NCI-H526 treated with DMSO at 0.1 percent for 48 hours (cell line): ENCODE results near the gene RASSF7.

Experiments
- DNase-seq: peaks from one replicate; lab custom pipeline; 2025; lab: John Stamatoyannopoulos, UW

The RASSF7 gene

DNA sequence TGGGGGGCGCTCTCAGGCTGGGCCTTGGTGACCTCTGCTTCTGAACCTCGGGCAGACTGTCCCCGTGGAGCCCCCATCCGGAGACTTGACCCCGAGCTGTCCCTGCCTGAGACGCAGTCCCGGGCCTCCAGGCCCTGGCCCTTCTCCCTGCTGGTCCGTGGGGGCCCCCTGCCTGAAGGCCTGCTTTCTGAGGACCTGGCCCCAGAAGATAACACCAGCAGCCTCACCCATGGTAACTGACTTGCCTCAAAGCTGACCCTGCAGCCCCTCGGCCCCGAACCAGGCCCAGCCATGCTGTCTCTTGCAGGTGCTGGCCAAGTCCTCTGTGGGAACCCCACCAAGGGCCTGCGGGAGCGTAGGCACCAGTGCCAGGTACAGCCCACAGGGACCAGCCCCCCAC, 9.2 kb upstream of the RASSF7 start:
- no peak for DNase-seq

GRCh38 chr11:553083-553987, 7.4 kb upstream of the RASSF7 start:
- no peak for DNase-seq

GRCh38 chr11:553988-554340, 6.8 kb upstream of the RASSF7 start:
- DNase-seq = no peak

- DNase-seq = peak; percentile 70
Measured at GRCh38 chr11:554428-555226, 6.1 kb upstream of the RASSF7 start.

- DNase-seq = no peak
Measured at GRCh38 chr11:555227-555779, 5.5 kb upstream of the RASSF7 start.

DNA sequence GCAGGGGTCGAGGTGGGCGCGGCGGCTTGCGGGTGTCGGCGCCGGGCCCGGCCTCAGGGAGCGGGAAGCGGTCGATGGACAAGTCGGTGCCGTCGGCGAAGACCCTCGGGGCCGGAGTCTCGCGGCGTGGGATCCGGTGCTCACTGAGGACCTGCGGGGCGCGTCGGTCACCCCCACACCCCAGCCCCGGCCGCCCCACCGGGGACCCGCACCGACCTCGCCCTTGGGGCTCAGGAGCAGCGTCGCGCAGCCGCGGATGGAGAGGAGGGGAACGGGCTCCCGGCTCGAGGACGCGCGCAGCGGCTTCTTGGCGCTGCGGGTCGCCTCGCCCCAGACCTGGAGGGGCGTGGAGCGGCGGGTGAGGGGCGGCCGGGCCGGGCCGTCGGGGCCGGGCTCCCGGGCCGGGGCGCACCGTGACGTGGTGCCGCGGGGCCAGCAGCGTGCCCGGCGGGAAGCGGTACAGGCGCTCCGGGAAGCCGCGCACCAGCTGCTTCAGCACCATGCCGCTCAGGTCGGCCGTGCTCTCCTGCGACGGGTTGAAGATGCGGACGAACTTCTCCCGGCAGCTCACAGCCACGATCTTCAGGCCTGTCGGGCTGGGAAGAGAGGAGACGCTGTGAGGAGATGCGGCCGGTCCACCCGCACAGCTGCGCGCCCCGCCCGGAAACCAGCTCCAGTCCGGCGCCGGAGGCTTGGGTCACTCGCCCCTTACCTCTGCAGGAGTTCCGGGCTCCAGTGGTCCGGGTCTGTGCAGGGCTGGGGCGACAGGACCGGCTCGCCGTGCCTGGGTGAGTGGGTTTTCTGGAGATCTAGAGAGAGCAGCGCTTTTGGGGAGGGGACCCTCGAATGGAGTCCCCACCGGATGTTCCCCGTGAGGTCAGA, 4.7 kb upstream of the RASSF7 start:
- DNase-seq = no peak

- no peak for DNase-seq
Measured at GRCh38 chr11:556662-557256, 4.0 kb upstream of the RASSF7 start.

DNA sequence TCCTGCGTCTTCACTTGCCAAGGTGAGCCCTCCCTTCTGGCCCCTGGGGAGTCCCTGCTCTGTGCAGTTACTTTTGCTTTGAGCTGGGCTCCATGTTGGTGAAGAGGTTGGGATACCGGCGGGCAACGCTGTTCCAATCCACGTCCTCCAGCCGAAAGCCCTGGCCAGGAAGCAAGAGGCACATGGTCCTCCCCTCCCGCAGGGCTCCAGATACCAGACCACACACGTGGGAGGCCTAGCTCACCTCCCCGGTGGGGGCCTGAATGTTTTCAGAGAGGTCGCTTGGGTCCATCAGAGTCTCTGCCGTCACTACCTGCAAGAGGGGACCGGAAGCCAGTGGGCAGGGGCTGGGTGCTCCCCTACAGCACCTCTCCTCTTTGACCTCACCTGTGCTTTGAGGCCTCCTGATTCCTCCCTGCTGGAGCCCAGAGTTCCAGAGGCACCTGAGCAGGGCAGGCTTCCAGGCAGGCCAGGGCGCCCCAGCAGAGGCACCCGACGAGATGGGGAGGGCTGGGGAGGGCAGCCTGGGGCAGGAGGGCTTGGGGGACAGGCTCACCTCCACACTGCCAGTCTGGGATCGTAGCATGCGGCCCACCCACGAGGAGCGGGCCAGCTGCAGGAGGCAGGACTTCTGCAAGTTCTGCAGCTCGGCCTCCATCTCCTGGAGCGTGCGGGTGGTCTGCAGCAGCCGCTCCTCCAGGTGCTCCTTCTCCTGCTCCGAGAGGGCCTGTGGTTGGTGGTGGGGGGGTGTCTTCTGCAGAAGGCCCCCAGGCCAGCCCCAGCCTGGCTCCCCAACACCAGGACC, 3.2 kb upstream of the RASSF7 start:
- DNase-seq = no peak

- no peak for DNase-seq
Measured at GRCh38 chr11:558503-558902, 2.3 kb upstream of the RASSF7 start.

GRCh38 chr11:559020-559620, 1.6 kb upstream of the RASSF7 start:
- DNase-seq = no peak

- no peak for DNase-seq
Measured at GRCh38 chr11:559712-560304, 962 bp upstream of the RASSF7 start.

- DNase-seq = peak; percentile 39
Measured at GRCh38 chr11:561148-562003, 606 bp downstream of the RASSF7 start.

- no peak for DNase-seq
Measured at GRCh38 chr11:562046-562645, 1.4 kb downstream of the RASSF7 start.

DNA sequence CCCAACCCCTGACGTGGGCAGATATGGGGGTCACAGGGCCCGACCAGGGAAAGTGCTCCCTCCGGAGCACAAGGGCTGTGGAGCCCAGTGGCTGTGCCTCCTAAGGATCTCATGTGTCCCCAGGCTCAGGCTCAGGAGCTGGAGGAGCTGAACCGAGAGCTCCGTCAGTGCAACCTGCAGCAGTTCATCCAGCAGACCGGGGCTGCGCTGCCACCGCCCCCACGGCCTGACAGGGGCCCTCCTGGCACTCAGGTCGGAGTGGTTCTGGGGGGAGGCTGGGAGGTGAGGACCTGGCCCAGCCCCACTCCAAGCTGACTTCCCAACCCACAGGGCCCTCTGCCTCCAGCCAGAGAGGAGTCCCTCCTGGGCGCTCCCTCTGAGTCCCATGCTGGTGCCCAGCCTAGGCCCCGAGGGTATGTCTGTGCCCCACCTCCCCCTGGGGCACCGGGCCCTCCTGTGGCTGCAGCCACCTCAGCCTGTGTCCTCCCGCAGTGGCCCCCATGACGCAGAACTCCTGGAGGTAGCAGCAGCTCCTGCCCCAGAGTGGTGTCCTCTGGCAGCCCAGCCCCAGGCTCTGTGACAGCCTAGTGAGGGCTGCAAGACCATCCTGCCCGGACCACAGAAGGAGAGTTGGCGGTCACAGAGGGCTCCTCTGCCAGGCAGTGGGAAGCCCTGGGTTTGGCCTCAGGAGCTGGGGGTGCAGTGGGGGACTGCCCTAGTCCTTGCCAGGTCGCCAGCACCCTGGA, 2.5 kb downstream of the RASSF7 start:
- DNase-seq = no peak

GRCh38 chr11:563812-564578, 3.2 kb downstream of the RASSF7 start:
- no peak for DNase-seq

DNA sequence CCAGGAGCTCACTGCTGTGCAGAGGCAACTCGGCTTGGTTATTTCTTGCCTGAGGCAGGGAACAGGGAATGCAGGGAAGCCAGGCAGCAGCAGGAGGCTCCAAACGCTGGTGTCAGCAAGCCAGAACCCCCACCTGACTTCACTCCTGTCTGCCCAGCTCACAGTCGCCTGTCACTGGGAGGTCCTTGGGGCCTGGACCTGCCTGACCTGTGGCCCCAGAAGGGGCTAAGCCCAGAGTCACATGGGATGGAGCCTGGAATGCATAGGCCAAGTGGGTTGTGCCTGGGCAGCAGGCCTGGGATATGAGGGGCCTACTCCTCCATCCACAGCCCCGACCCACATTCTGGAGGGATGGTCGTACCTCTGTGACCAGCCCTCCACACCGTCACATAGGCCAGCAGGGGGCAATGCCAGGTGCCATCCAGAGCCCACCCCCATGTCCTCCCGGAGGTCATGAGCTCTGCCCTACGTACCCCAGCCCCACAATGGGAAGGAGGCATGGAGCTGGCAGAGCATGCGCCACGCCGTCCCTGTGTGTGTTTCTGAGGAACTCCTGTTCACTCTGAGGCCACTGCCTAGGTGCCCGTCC, 5.2 kb downstream of the RASSF7 start:
- DNase-seq = no peak
